Ovary (tissue), 9 donors: ENCODE measurements around the gene NT5DC3. TPM values are rescaled to one million over a fixed set of nuclear protein-coding genes. Genes with fewer than 3 reads are reported as not detected.

ENCODE experiments used
- DNase-seq, 5 donors: peaks; one replicate each; pipeline ENCODE4 v3.0.0-alpha.2; 2019 to 2020
- H3K27ac ChIP-seq, 2 donors: fragments of 200-600 bp; one replicate each; pipeline versions ENCODE4 v1.5.1 to v1.8.0; 2019 to 2022
- H3K27me3 ChIP-seq: fragments of 200-600 bp; one replicate; pipeline ENCODE4 v1.8.0; 2022
- H3K36me3 ChIP-seq: fragments of 200-600 bp; sonication (generic); one replicate; pipeline ENCODE4 v1.5.1; 2019
- H3K4me1 ChIP-seq: one replicate; pipeline ENCODE4 v1.8.1; 2013; ENCODE audit warnings: mild to moderate bottlenecking, moderate library complexity; ENCODE audit not compliant: insufficient read depth
- H3K4me3 ChIP-seq: fragments of 200-600 bp; sonication (generic); one replicate; pipeline ENCODE4 v1.5.1; 2017
- H3K9me3 ChIP-seq, 2 donors: fragments of 200-600 bp in 1 of 2; sonication (generic) in 1 of 2; one replicate each; pipeline versions ENCODE4 v1.5.1 to v1.8.1; 2013 to 2019; ENCODE audit warnings: mild to moderate bottlenecking in 1 of 2, moderate library complexity in 1 of 2
- EP300 ChIP-seq: sonication (generic); formaldehyde crosslinking; IDR thresholded peaks from one replicate; pipeline ENCODE4 v1.6.1; 2017; ENCODE audit warnings: antibody characterized with exemption
- POLR2A ChIP-seq: fragments of 450-650 bp; IDR thresholded peaks from one replicate; pipeline ENCODE4 v1.6.1; 2017; ENCODE audit warnings: antibody characterized with exemption, mild to moderate bottlenecking, moderate library complexity
- WGBS, 3 donors: extraction: QIAGEN DNeasy Blood & Tissue Kit in 1 of 3; methylation state at CpG; one replicate each; pipeline versions ENCODE4 v1.1.5 to v1.1.7; 2013 to 2017; 5-methylcytosine and 5-hydroxymethylcytosine counted together
- intact Hi-C, 4 donors: fragments of 100-400 bp; cut with DNase I; formaldehyde crosslinking; loops; one replicate each; pipeline versions ENCODE4 v1.11.0 to v1.15.1; 2022 to 2023
- polyA plus RNA-seq, 2 donors: library from polyadenylated mRNA; stranded (reverse); fragments of 200-250 nt in 1 of 2; fragments of 350-450 nt in 1 of 2; fragmentation: Illumina TruSeq in 1 of 2; extraction: RNeasy Lipid Tissue Mini Kit (QIAGEN cat#74804) in 1 of 2; gene quantifications; one replicate each; pipeline ENCODE4 v1.2.3, GENCODE V29; 2013 to 2014
- total RNA-seq, 7 donors: library from RNA; depleted of rRNA in 2 of 7; stranded (reverse); fragments of >200 nt in 2 of 7; fragmentation: NEBNext Ultra II Directional in 3 of 7; extraction: Animal tissue kit (Norgen Biotek cat#: 25700) in 3 of 7; gene quantifications; one replicate each; pipeline versions ENCODE4 v1.1.0 to v1.2.4, GENCODE V29; 2016 to 2023
- TF ChIP-seq, protein P1 (sequence below), 3 donors: fragments of 450-650 bp in 2 of 3; fragments of 200-600 bp in 1 of 3; IDR thresholded peaks; one replicate each; pipeline versions ENCODE4 v1.5.1 to v1.8.0; 2016 to 2022; ENCODE audit warnings: antibody characterized with exemption in 3 of 3, mild to moderate bottlenecking in 1 of 3
- donor health status: DM: no; HTN: no; CAD: no; lungs with moderate emphysema.
- donor health status: DM: no; HTN: no; CAD: no.
- donor health status: Bipolar disorder and iron deficiency.
- donor health status: DM: yes; HTN: yes; CAD: no.
- donor health status: DM: no; HTN: no; CAD: no.
- donor health status: DM: yes; HTN: yes; CAD: no.

NT5DC3 gene
- total and polyA plus RNA-seq, 9 donors, result 1.8 to 9.3 (median 7.1) TPM

DNA sequence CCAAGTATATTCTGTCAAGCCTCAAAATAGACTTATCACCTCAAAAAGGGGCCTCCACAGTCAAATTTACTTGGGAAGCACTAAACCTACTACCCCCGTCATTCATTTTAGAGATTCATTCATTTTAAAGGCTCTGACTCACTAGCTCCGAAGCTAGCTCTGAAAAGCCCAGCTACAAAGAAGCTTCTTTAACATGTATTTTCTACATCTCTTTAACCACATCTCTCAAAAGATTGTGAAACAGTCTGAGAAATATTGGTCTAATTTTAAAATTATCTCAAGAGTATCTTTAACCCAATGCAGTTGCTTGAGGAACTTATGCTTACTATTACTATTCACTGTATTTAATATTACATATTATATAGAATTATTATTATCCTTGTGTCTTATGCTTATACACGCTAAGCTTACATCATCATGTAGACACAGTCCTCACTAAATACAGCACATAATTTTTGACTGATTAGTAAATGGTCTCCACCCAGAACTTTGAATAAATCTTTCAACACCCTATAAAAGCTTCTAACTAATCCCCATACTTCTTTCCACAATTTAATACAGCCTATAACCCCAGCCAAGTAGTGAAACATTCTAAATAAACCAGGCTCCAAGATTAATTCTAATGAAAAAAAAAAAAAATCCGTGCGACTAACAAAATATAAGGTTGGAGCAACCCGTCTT is 7.8 kb downstream of the NT5DC3 start:
- no peaks in the 10 kb centered on the region for H3K27me3 ChIP-seq
- H3K36me3 ChIP-seq, result no peaks in the 10 kb centered on the region
- no peak overlapping the region for H3K27ac ChIP-seq
- DNase-seq, result no peak
- no peak for TF ChIP-seq EP300
- no peak for TF ChIP-seq POLR2A
- TF ChIP-seq, protein P1, sequence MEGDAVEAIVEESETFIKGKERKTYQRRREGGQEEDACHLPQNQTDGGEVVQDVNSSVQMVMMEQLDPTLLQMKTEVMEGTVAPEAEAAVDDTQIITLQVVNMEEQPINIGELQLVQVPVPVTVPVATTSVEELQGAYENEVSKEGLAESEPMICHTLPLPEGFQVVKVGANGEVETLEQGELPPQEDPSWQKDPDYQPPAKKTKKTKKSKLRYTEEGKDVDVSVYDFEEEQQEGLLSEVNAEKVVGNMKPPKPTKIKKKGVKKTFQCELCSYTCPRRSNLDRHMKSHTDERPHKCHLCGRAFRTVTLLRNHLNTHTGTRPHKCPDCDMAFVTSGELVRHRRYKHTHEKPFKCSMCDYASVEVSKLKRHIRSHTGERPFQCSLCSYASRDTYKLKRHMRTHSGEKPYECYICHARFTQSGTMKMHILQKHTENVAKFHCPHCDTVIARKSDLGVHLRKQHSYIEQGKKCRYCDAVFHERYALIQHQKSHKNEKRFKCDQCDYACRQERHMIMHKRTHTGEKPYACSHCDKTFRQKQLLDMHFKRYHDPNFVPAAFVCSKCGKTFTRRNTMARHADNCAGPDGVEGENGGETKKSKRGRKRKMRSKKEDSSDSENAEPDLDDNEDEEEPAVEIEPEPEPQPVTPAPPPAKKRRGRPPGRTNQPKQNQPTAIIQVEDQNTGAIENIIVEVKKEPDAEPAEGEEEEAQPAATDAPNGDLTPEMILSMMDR (IDR thresholded peaks at IDR 0.05), result no peak
- 75 to 82% (median 75%) methylated on average over 6 of the region's 6 CpGs for WGBS, 3 donors
- no peaks in the 10 kb centered on the region for H3K4me1 ChIP-seq
- H3K4me3 ChIP-seq, result no peak overlapping the region
- intact Hi-C loops, result no loop called here
- no peaks in the 10 kb centered on the region for H3K9me3 ChIP-seq

DNA sequence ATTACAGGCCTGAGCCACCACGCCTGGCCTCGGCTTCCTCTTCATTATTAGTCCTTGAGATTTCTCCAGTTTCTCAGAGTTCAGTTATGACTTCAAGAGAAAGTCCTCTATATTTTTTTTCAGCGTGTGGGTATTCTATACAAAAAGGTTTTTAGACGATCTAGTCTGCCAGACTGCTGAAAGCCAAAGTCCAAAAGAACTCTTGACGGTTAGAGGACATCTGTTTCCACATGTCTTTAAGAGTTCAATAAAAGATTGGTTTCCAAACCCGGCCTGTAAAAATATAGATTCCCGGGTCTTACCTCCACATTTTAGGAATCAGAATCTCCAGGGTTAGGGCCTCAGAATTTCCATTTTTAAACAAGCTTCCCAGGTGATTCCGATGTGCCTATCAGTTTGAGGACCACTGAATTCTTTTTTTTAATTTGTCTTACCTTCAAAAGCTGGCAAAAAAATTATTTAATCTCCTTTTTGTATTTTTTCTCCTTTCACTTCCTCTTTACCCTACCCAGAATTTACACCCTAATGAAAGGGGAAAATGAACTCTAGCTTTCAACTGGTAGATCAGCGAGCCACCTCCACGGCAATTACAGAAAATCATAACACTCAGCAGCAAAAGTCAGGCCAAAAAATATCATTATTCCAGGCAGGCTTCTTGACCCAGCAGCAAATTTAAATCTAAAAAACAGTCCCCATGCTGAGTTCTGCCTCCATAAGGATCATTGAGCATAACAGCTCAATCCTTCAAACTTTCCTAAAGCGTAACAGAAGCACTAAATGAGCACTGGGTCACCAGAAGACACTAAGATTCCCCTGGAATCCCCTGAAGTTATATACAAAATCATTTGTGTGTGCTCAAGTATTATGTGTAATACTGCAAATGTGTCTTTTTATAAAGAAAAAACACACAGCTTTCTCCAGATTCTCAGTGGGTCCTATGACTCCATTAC is 8.7 kb downstream of the NT5DC3 start:
- no peaks in the 10 kb centered on the region for H3K36me3 ChIP-seq
- no peak for DNase-seq
- WGBS, 3 donors, result 89 to 93% (median 92%) methylated on average over 11 of the region's 11 CpGs
- H3K9me3 ChIP-seq, result no peaks in the 10 kb centered on the region
- TF ChIP-seq EP300, result no peak
- TF ChIP-seq, protein P1 (IDR thresholded peaks at IDR 0.05), result no peak
- TF ChIP-seq POLR2A, result no peak
- H3K27ac ChIP-seq, result no peak overlapping the region
- H3K4me1 ChIP-seq, result peaks cover 2% of the 10 kb centered on the region
- H3K27me3 ChIP-seq, result no peaks in the 10 kb centered on the region
- H3K4me3 ChIP-seq, result no peak overlapping the region
- intact Hi-C loops, result no loop called here

GRCh38 chr12:103830730-103831320 is 10.2 kb downstream of the NT5DC3 start:
- no peaks in the 10 kb centered on the region for H3K9me3 ChIP-seq
- 95 to 98% (median 97%) methylated on average over 2 of the region's 2 CpGs for WGBS, 3 donors
- no peak for TF ChIP-seq EP300
- no peak for TF ChIP-seq POLR2A
- TF ChIP-seq, protein P1 (IDR thresholded peaks at IDR 0.05), result no peak
- H3K36me3 ChIP-seq, result no peaks in the 10 kb centered on the region
- no peak overlapping the region for H3K27ac ChIP-seq
- intact Hi-C loops, result no loop called here
- H3K4me3 ChIP-seq, result no peak overlapping the region
- H3K4me1 ChIP-seq, result peaks cover 2% of the 10 kb centered on the region
- no peaks in the 10 kb centered on the region for H3K27me3 ChIP-seq
- no peak for DNase-seq

- TF ChIP-seq POLR2A, result no peak
- TF ChIP-seq, protein P1 (IDR thresholded peaks at IDR 0.05), result no peak
- no peak for TF ChIP-seq EP300
- no peak for DNase-seq
- intact Hi-C loops, result no loop called here
- Histone ChIP-seq H3K9me3 (no peaks in the 10 kb centered on the region), H3K27ac (no peak overlapping the region), H3K27me3 (no peaks in the 10 kb centered on the region), H3K36me3 (no peaks in the 10 kb centered on the region), H3K4me1 (peaks cover 2% of the 10 kb centered on the region), H3K4me3 (no peak overlapping the region)
- WGBS, 3 donors, result 95 to 97% (median 97%) methylated on average over 5 of the region's 5 CpGs
Observed at GRCh38 chr12:103830025-103830725, 10.9 kb downstream of the NT5DC3 start.
